ENCODE results near the gene AAMDC. TPM values are rescaled to one million over a fixed set of nuclear protein-coding genes. Genes with fewer than 3 reads are reported as not detected.
A peak's percentile ranks its signal among the peaks of the same experiment; 100 is the strongest.

The AAMDC gene
- total and polyA plus RNA-seq, 2 of the 13 experiments (the other 11 are each of a cell fraction or from before 2014, with no cell fraction given): 18.1 to 35.6 TPM

- H4K20me1 ChIP-seq (ENCODE audit: insufficient read depth, low read length): peaks cover 34% of the 10 kb centered on the region
- ChIA-PET POLR2A (interaction anchor here (0.7 to 2.1 kb wide), 2 partner anchors 26 to 175 kb away, joined by 3 to 9 read pairs; partner anchors contain the start of gene INTS4), CTCF (ENCODE audit: low intra/inter-chr PET ratio, low total read pairs) (no interaction called here)
- peak overlapping the region; percentile 79 to 94 (median 94) for H3K4me3 ChIP-seq (replicated peaks in 1 of 3; ENCODE audit: insufficient read depth in 1 of 3, low read depth in 2 of 3, low read length in 3 of 3)
- peaks cover 59% of the 10 kb centered on the region for H3K79me2 ChIP-seq (ENCODE audit: insufficient read depth, low read length)
- DNase-seq (ENCODE audit: low spot score) (peak; percentile 74), ATAC-seq (peak; percentile 73), FAIRE-seq (no peak)
- BruUV-seq (replicated peaks): no TSS peak
- H3K4me2 ChIP-seq (ENCODE audit: low read depth, low read length): peak overlapping the region; percentile 86
- H3K27me3 ChIP-seq (ENCODE audit: control insufficient read depth in 1 of 2, insufficient read depth in 2 of 2, low read length in 2 of 2): no peaks in the 10 kb centered on the region; a peak in 1 of 5 replicates
- 2% methylated on average over 19 of the region's 19 CpGs for WGBS (ENCODE audit: low lambda C conversion rate)
- no peak overlapping the region for H2AFZ ChIP-seq (ENCODE audit: low read length)
- intact Hi-C loops (cut with micrococcal nuclease; ENCODE audit: unreplicated experiment): no loop called here
- 0 out of 5 replicates have a peak, but pooled peaks cover 0 to 1% of the 10 kb centered on the region in 2 experiments for H3K36me3 ChIP-seq (replicated peaks in 1 of 2; ENCODE audit: control insufficient read depth in 1 of 2, insufficient read depth in 2 of 2, low read length in 2 of 2)
- H3K9ac ChIP-seq (ENCODE audit: insufficient read depth, low read depth, low read length): peak overlapping the region; percentile 85
- H3K9me3 ChIP-seq (ENCODE audit: low read length): 0 out of 2 replicates have a peak, but pooled peaks cover 4% of the 10 kb centered on the region
- peaks cover 55% of the 10 kb centered on the region for H3K4me1 ChIP-seq (ENCODE audit: insufficient read depth, low read length)
- H3K27ac ChIP-seq (ENCODE audit: extremely low read length, insufficient read depth, low read length): peak overlapping the region; percentile 85
- in situ Hi-C loops (cut with HindIII; ENCODE audit: extremely low pct_ligation_motif_present, low pct_unique_long_range_greater_than_20kb): loop anchor here (10.0 kb wide), 1 partner anchor 185 kb away; no protein-coding TSS in a partner anchor
- 0 out of 2 replicates have a peak, but pooled peaks have one; percentile 19 for TF ChIP-seq YEATS4 (CRISPR knock-in tag; IDR thresholded peaks at IDR 0.05; ENCODE audit: borderline replicate concordance)
- TF ChIP-seq ZNF383 (CRISPR knock-in tag; IDR thresholded peaks at IDR 0.05; ENCODE audit: borderline replicate concordance): 0 out of 2 replicates have a peak, but pooled peaks have one; percentile 73
- TF ChIP-seq LCORL (IDR thresholded peaks at IDR 0.05): no peak
- TF ChIP-seq LCORL (CRISPR knock-in tag; IDR thresholded peaks at IDR 0.05): 0 out of 2 replicates have a peak, but pooled peaks have one; percentile 29
- peak; percentile 53; the same call in 1 of the 2 replicates for TF ChIP-seq MXD4 (CRISPR knock-in tag; IDR thresholded peaks at IDR 0.05)
- TF ChIP-seq, protein P1, sequence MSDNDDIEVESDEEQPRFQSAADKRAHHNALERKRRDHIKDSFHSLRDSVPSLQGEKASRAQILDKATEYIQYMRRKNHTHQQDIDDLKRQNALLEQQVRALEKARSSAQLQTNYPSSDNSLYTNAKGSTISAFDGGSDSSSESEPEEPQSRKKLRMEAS (IDR thresholded peaks at IDR 0.05): 0 out of 2 replicates have a peak, but pooled peaks have one; percentile 37
- 0 out of 2 replicates have a peak, but pooled peaks have one; percentile 37 for TF ChIP-seq ZNF839 (CRISPR knock-in tag; IDR thresholded peaks at IDR 0.05; ENCODE audit: borderline replicate concordance)
- no peak for TF ChIP-seq ETV6 (CRISPR knock-in tag; conservative IDR thresholded peaks at IDR 0.05)
- TF ChIP-seq ZNF451 (CRISPR knock-in tag; IDR thresholded peaks at IDR 0.05): no peak
- no peak for TF ChIP-seq RBM39 (IDR thresholded peaks at IDR 0.05; ENCODE audit: low read depth, low read length, poor library complexity, severe bottlenecking)
- TF ChIP-seq SRF (IDR thresholded peaks at IDR 0.05; ENCODE audit: low read depth, low read length): peak; percentile 69; the same call in 1 of the 2 replicates
- TF ChIP-seq, protein P2, sequence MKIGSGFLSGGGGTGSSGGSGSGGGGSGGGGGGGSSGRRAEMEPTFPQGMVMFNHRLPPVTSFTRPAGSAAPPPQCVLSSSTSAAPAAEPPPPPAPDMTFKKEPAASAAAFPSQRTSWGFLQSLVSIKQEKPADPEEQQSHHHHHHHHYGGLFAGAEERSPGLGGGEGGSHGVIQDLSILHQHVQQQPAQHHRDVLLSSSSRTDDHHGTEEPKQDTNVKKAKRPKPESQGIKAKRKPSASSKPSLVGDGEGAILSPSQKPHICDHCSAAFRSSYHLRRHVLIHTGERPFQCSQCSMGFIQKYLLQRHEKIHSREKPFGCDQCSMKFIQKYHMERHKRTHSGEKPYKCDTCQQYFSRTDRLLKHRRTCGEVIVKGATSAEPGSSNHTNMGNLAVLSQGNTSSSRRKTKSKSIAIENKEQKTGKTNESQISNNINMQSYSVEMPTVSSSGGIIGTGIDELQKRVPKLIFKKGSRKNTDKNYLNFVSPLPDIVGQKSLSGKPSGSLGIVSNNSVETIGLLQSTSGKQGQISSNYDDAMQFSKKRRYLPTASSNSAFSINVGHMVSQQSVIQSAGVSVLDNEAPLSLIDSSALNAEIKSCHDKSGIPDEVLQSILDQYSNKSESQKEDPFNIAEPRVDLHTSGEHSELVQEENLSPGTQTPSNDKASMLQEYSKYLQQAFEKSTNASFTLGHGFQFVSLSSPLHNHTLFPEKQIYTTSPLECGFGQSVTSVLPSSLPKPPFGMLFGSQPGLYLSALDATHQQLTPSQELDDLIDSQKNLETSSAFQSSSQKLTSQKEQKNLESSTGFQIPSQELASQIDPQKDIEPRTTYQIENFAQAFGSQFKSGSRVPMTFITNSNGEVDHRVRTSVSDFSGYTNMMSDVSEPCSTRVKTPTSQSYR (CRISPR knock-in tag; IDR thresholded peaks at IDR 0.05; ENCODE audit: borderline replicate concordance): 0 out of 2 replicates have a peak, but pooled peaks have one; percentile 20
- no peak for TF ChIP-seq GABPA (IDR thresholded peaks at IDR 0.05; ENCODE audit: low read depth, low read length)
- peak; percentile 43; the same call in 1 of the 2 replicates for TF ChIP-seq GABPA (CRISPR knock-in tag; IDR thresholded peaks at IDR 0.05; ENCODE audit: low read depth)
- 0 out of 2 replicates have a peak, but pooled peaks have one; percentile 7 for TF ChIP-seq ZBTB3 (CRISPR knock-in tag; IDR thresholded peaks at IDR 0.05; ENCODE audit: borderline replicate concordance, low read depth)
- no peak for TF ChIP-seq SOX6 (IDR thresholded peaks at IDR 0.05)
- 0 out of 2 replicates have a peak, but pooled peaks have one; percentile 16 for TF ChIP-seq SOX6 (CRISPR knock-in tag; IDR thresholded peaks at IDR 0.05)
- TF ChIP-seq ZNF577 (CRISPR knock-in tag; IDR thresholded peaks at IDR 0.05; ENCODE audit: borderline replicate concordance, low read depth): 0 out of 2 replicates have a peak, but pooled peaks have one; percentile 23
- TF ChIP-seq CENPT (CRISPR knock-in tag; IDR thresholded peaks at IDR 0.05; ENCODE audit: low read depth): no peak
- 0 out of 2 replicates have a peak, but pooled peaks have one; percentile 52 for TF ChIP-seq ZNF101 (CRISPR knock-in tag; IDR thresholded peaks at IDR 0.05; ENCODE audit: borderline replicate concordance, low read depth)
- no peak for TF ChIP-seq ZNF644 (CRISPR knock-in tag; IDR thresholded peaks at IDR 0.05; ENCODE audit: low read depth)
- 0 out of 2 replicates have a peak, but pooled peaks have one; percentile 70 for TF ChIP-seq ZFP36L1 (CRISPR knock-in tag; IDR thresholded peaks at IDR 0.05)
- no peak for TF ChIP-seq ATAD3A (CRISPR knock-in tag; IDR thresholded peaks at IDR 0.05)
- peak; percentile 74; the same call in 1 of the 2 replicates for TF ChIP-seq SMAD9 (CRISPR knock-in tag; IDR thresholded peaks at IDR 0.05)
Measured at GRCh38 chr11:77819411-77819920, 1.5 kb upstream of the AAMDC start.
